Gastroesophageal sphincter (tissue), 3 donors: ENCODE results near the gene FRRS1L.

ENCODE experiments used
- CTCF ChIP-seq, 4 experiments: fragments of 200-600 bp in 2 of 4; fragments of 450-650 bp in 2 of 4; sonication (generic) in 1 of 4; IDR thresholded peaks; one replicate each; pipeline ENCODE4 v1.5.1; 2017 to 2019; ENCODE audit warnings: antibody characterized with exemption in 4 of 4, mild to moderate bottlenecking in 2 of 4, moderate library complexity in 2 of 4
- POLR2A ChIP-seq, 2 donors: fragments of 450-650 bp; IDR thresholded peaks; one replicate each; pipeline ENCODE4 v1.6.1; 2017; ENCODE audit warnings: antibody characterized with exemption in 2 of 2, mild to moderate bottlenecking in 2 of 2, moderate library complexity in 1 of 2
- POLR2AphosphoS5 ChIP-seq: sonication (generic); formaldehyde crosslinking; IDR thresholded peaks from one replicate; pipeline ENCODE4 v1.6.1; 2017; ENCODE audit warnings: antibody characterized with exemption

DNA sequence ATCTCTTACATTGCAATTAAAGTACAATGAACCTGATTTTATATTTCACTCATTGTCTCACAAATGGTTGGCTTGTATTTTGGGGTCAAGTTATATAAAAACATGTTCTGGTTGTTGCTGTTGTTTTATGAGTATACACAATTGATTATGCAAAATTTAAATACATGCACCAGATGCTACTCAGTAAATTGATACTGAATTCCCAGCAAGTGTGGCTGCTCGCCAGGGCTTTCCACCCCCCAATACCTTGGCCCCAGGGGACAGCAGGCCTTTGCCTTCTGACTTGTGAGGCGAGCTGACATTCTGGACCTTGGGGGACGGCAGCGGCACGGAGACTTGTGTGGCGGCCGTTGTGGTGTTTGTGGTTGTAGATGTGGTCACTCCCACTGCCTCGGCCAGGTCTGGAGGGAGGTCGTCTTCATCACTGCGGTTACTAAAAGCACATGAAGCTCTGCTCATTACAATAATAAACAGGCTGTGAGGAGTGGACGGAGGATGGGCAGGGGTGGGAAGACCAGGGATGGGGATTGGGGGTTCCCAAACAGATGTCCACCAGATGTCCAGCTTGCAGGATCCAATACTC, 27.0 kb upstream of the FRRS1L start:
- TF ChIP-seq CTCF (IDR thresholded peaks at IDR 0.05) = no peak
- no peak for TF ChIP-seq POLR2A (IDR thresholded peaks at IDR 0.05)
- TF ChIP-seq POLR2AphosphoS5 = no peak
